Measurements from ENCODE around the gene GPR107.

Gene GPR107

GRCh38 chr9:130027533-130028365, 26.0 kb upstream of the GPR107 start:
- no peak for DNase-seq (ENCODE audit: low read depth, low spot score)

GRCh38 chr9:130028493-130029222, 25.0 kb upstream of the GPR107 start:
- DNase-seq (ENCODE audit: low read depth, low spot score) = no peak

GRCh38 chr9:130029223-130029973, 24.3 kb upstream of the GPR107 start:
- no peak for DNase-seq (ENCODE audit: low read depth, low spot score)

GRCh38 chr9:130030651-130031127, 23.0 kb upstream of the GPR107 start:
- DNase-seq (ENCODE audit: low read depth, low spot score) = no peak

GRCh38 chr9:130034570-130034969, 19.1 kb upstream of the GPR107 start:
- DNase-seq (ENCODE audit: low read depth, low spot score) = no peak

GRCh38 chr9:130036099-130036498, 17.6 kb upstream of the GPR107 start:
- DNase-seq (ENCODE audit: low read depth, low spot score) = no peak

- DNase-seq (ENCODE audit: low read depth, low spot score) = no peak
Measured at GRCh38 chr9:130039528-130040147, 14.1 kb upstream of the GPR107 start.

GRCh38 chr9:130040984-130041647, 12.6 kb upstream of the GPR107 start:
- no peak for DNase-seq (ENCODE audit: low read depth, low spot score)

GRCh38 chr9:130041648-130042405, 11.9 kb upstream of the GPR107 start:
- DNase-seq (ENCODE audit: low read depth, low spot score) = no peak

GRCh38 chr9:130042406-130042884, 11.3 kb upstream of the GPR107 start:
- DNase-seq (ENCODE audit: low read depth, low spot score) = no peak

- DNase-seq (ENCODE audit: low read depth, low spot score) = peak; percentile 52
Measured at GRCh38 chr9:130042885-130043653, 10.6 kb upstream of the GPR107 start, which contains the start of gene FNBP1. Gene FNBP1, minus strand, starts transcription at chr9:130043189. Its CDS starts 214 bp downstream, at chr9:130042975.

- no peak for DNase-seq (ENCODE audit: low read depth, low spot score)
Measured at GRCh38 chr9:130043654-130044623, 9.8 kb upstream of the GPR107 start.

- no peak for DNase-seq (ENCODE audit: low read depth, low spot score)
Measured at GRCh38 chr9:130045725-130046450, 7.8 kb upstream of the GPR107 start.

GRCh38 chr9:130049431-130050210, 4.1 kb upstream of the GPR107 start:
- no peak for DNase-seq (ENCODE audit: low read depth, low spot score)

GRCh38 chr9:130050462-130050861, 3.2 kb upstream of the GPR107 start:
- DNase-seq (ENCODE audit: low read depth, low spot score) = no peak

- no peak for DNase-seq (ENCODE audit: low read depth, low spot score)
Measured at GRCh38 chr9:130051855-130052254, 1.9 kb upstream of the GPR107 start.

- DNase-seq (ENCODE audit: low read depth, low spot score) = no peak
Measured at GRCh38 chr9:130053109-130053503, 600 bp upstream of the GPR107 start.
